Glomerular endothelial cell (primary cell): ENCODE data around the gene HPS1. TPM values are rescaled to one million over a fixed set of nuclear protein-coding genes. Genes with fewer than 3 reads are reported as not detected.
"Not testable (repeated sequence)": the region's sequence is repeated elsewhere in the genome, so short reads cannot be mapped to it uniquely, and the experiment has no call there.

Experiments used
- DNase-seq: peaks from one replicate; pipeline ENCODE4 v3.0.0-alpha.2; 2011; ENCODE audit warnings: low read depth, low spot score; ENCODE audit errors: extremely low read depth
- total RNA-seq: library from RNA; depleted of rRNA; stranded (reverse); fragments of >200 nt; gene quantifications from 2 replicates; pipeline ENCODE4 v1.2.3, GENCODE V29; 2015

The HPS1 gene
- total RNA-seq, 1 donor from 2014 or later = 69.5 TPM

GRCh38 chr10:98396096-98397063, 50.4 kb downstream of the HPS1 start:
- no peak for DNase-seq

- DNase-seq = no peak
Measured at GRCh38 chr10:98394851-98395440, 51.8 kb downstream of the HPS1 start.

GRCh38 chr10:98391578-98391991, 55.1 kb downstream of the HPS1 start:
- no peak for DNase-seq

GRCh38 chr10:98391065-98391464, 55.7 kb downstream of the HPS1 start:
- DNase-seq = no peak

- no peak for DNase-seq
Measured at GRCh38 chr10:98390406-98390805, 56.3 kb downstream of the HPS1 start.

- no peak for DNase-seq
Measured at GRCh38 chr10:98389398-98389797, 57.3 kb downstream of the HPS1 start.

GRCh38 chr10:98388101-98388655, 58.6 kb downstream of the HPS1 start:
- no peak for DNase-seq

- DNase-seq = no peak
Measured at GRCh38 chr10:98384531-98385133, 62.1 kb downstream of the HPS1 start.

- no peak for DNase-seq
Measured at GRCh38 chr10:98383869-98384268, 62.9 kb downstream of the HPS1 start.

- DNase-seq = not testable (repeated sequence)
Measured at GRCh38 chr10:98383134-98383667, 63.5 kb downstream of the HPS1 start.

GRCh38 chr10:98382691-98383101, 64.0 kb downstream of the HPS1 start:
- no peak for DNase-seq

- no peak for DNase-seq
Measured at GRCh38 chr10:98380493-98381339, 66.0 kb downstream of the HPS1 start.

- DNase-seq = no peak
Measured at GRCh38 chr10:98378722-98379121, 68.0 kb downstream of the HPS1 start.

GRCh38 chr10:98377536-98377935, 69.2 kb downstream of the HPS1 start:
- no peak for DNase-seq

- no peak for DNase-seq
Measured at GRCh38 chr10:98377001-98377400, 69.7 kb downstream of the HPS1 start.

GRCh38 chr10:98376485-98376884, 70.2 kb downstream of the HPS1 start:
- DNase-seq = no peak

- DNase-seq = no peak
Measured at GRCh38 chr10:98374217-98374985, 72.3 kb downstream of the HPS1 start.

GRCh38 chr10:98373260-98374040, 73.3 kb downstream of the HPS1 start:
- DNase-seq = no peak
